HepG2 (cell line): ENCODE data around the gene TAGAP. TPM values are rescaled to one million over a fixed set of nuclear protein-coding genes. Genes with fewer than 3 reads are reported as not detected.

Experiments used
- ATAC-seq: fragments of 200-7000 bp; cut with Tn5 transposase; 3 replicates; pipeline ENCODE4 v1.9.1; 2020; ENCODE audit warnings: mild to moderate bottlenecking, moderate library complexity
- BruUV-seq: library from RNA; stranded (reverse); fragments of 400-500 nt; replicated peaks from 2 replicates; lab custom pipeline; 2021; lab: Mats Ljungman, UMichigan
- CTCF ChIA-PET: fragments of 300-600 bp; formaldehyde crosslinking; extraction: SDS; loops from one replicate; lab custom pipeline; 2021; ENCODE audit warnings: low total read pairs, inconsistent platforms, low intra/inter-chr PET ratio; lab: Yijun Ruan, JAX
- POLR2A ChIA-PET: fragments of 350-600 bp; sonication (Branson Sonifier 250); formaldehyde crosslinking; loops from one replicate; lab custom pipeline; 2020; ENCODE audit warnings: antibody characterized with exemption, inconsistent platforms; lab: Yijun Ruan, JAX
- DNase-seq: peaks from one replicate; pipeline ENCODE4 v3.0.0-alpha.2; 2015; ENCODE audit warnings: low spot score
- FAIRE-seq: peaks from 3 replicates; lab custom pipeline; 2011; peaks lifted over from hg19 to GRCh38; lab: Jason Lieb, UNC
- H2AFZ ChIP-seq: one replicate; pipeline ENCODE4 v1.6.1; 2011; ENCODE audit warnings: low read length, inconsistent platforms
- H3K27ac ChIP-seq: fragments of 300-600 bp; 3 replicates; pipeline ENCODE4 v1.8.0; 2011; ENCODE audit warnings: mixed run types, mild to moderate bottlenecking, mixed read lengths, low read length, inconsistent platforms; ENCODE audit not compliant: insufficient read depth; ENCODE audit errors: extremely low read length
- H3K27me3 ChIP-seq, 2 experiments: fragments of 200-600 bp in 1 of 2; 2 replicates in 1 of 2; 3 replicates in 1 of 2; pipeline versions ENCODE4 v1.6.0 to v1.8.0; 2011; ENCODE audit warnings: low read length in 2 of 2, mild to moderate bottlenecking in 2 of 2, moderate library complexity in 2 of 2, inconsistent platforms in 1 of 2; ENCODE audit not compliant: insufficient read depth in 2 of 2, control insufficient read depth in 1 of 2
- H3K36me3 ChIP-seq, 2 experiments: fragments of 200-600 bp in 1 of 2; replicated peaks in 1 of 2; 2 replicates in 1 of 2; 3 replicates in 1 of 2; pipeline versions ENCODE4 v1.5.1 to v1.8.0; 2011; ENCODE audit warnings: low read length in 2 of 2, inconsistent platforms in 1 of 2; ENCODE audit not compliant: insufficient read depth in 2 of 2, control insufficient read depth in 1 of 2
- H3K4me1 ChIP-seq: 2 replicates; pipeline ENCODE4 v1.5.1; 2012; ENCODE audit warnings: low read length, inconsistent platforms; ENCODE audit not compliant: insufficient read depth
- H3K4me2 ChIP-seq: 2 replicates; pipeline ENCODE4 v1.6.0; 2011; ENCODE audit warnings: low read depth, low read length, inconsistent platforms
- H3K4me3 ChIP-seq, 3 experiments: fragments of 200-600 bp in 1 of 3; sonication (generic), shearing (Covaris generic) in 1 of 3; replicated peaks in 1 of 3; 2 replicates each; pipeline ENCODE4 v1.5.1; 2011 to 2016; ENCODE audit warnings: low read length in 3 of 3, inconsistent platforms in 2 of 3, low read depth in 2 of 3, mild to moderate bottlenecking in 2 of 3, control low read depth in 1 of 3, mixed read lengths in 1 of 3; ENCODE audit not compliant: insufficient read depth in 1 of 3
- H3K79me2 ChIP-seq: one replicate; pipeline ENCODE4 v1.6.1; 2011; ENCODE audit warnings: low read length, inconsistent platforms; ENCODE audit not compliant: insufficient read depth
- H3K9ac ChIP-seq: 2 replicates; pipeline ENCODE4 v1.6.0; 2011; ENCODE audit warnings: mild to moderate bottlenecking, low read depth, low read length, inconsistent platforms; ENCODE audit not compliant: insufficient read depth
- H3K9me3 ChIP-seq: 2 replicates; pipeline ENCODE4 v1.5.1; 2012; ENCODE audit warnings: mild to moderate bottlenecking, low read length
- H4K20me1 ChIP-seq: 2 replicates; pipeline ENCODE4 v1.6.0; 2011; ENCODE audit warnings: inconsistent platforms, mild to moderate bottlenecking, low read length, moderate library complexity; ENCODE audit not compliant: insufficient read depth
- CBX5 ChIP-seq: sonication (generic); formaldehyde crosslinking; IDR thresholded peaks from 2 replicates; pipeline ENCODE4 v1.4.0; 2020; ENCODE audit warnings: missing genetic modification reagents, borderline replicate concordance
- CREM ChIP-seq, 2 experiments: sonication (generic) in 1 of 2; formaldehyde crosslinking in 1 of 2; IDR thresholded peaks; 2 replicates each; pipeline versions ENCODE4 v1.4.0 to v1.6.1; 2016 to 2020; ENCODE audit warnings: antibody characterized with exemption in 1 of 2, mild to moderate bottlenecking in 1 of 2, missing genetic modification reagents in 1 of 2
- GLMP ChIP-seq: sonication (generic); formaldehyde crosslinking; IDR thresholded peaks from 2 replicates; pipeline ENCODE4 v1.9.0; 2021; ENCODE audit warnings: missing genetic modification reagents, mild to moderate bottlenecking, borderline replicate concordance
- HDAC6 ChIP-seq: fragments of 200-600 bp; sonication (generic); IDR thresholded peaks from 2 replicates; pipeline ENCODE4 v1.7.0; 2017; ENCODE audit warnings: mild to moderate bottlenecking, antibody characterized with exemption, low read length, low read depth
- HIC2 ChIP-seq: sonication (generic); formaldehyde crosslinking; IDR thresholded peaks from 2 replicates; pipeline ENCODE4 v1.9.0; 2022; ENCODE audit warnings: low read depth, missing genetic modification reagents
- HNRNPLL ChIP-seq: fragments of 200-400 bp; formaldehyde crosslinking; IDR thresholded peaks from 2 replicates; pipeline ENCODE4 v1.6.1; 2017; ENCODE audit warnings: mild to moderate bottlenecking, low read depth, low read length; ENCODE audit not compliant: poor library complexity, severe bottlenecking
- PITX1 ChIP-seq: sonication (generic); formaldehyde crosslinking; IDR thresholded peaks from 2 replicates; pipeline ENCODE4 v1.5.1; 2020; ENCODE audit warnings: mild to moderate bottlenecking, missing genetic modification reagents
- RFXAP ChIP-seq: sonication (generic); formaldehyde crosslinking; IDR thresholded peaks from 2 replicates; pipeline ENCODE4 v1.4.0; 2020; ENCODE audit warnings: missing genetic modification reagents, borderline replicate concordance
- ZNF431 ChIP-seq: sonication (generic); formaldehyde crosslinking; IDR thresholded peaks from 2 replicates; pipeline ENCODE4 v1.9.0; 2022; ENCODE audit warnings: missing genetic modification reagents, low read depth, mild to moderate bottlenecking, borderline replicate concordance
- ZNF570 ChIP-seq: sonication (generic); formaldehyde crosslinking; IDR thresholded peaks from 2 replicates; pipeline ENCODE4 v1.4.0; 2020; ENCODE audit warnings: mild to moderate bottlenecking, missing genetic modification reagents, borderline replicate concordance
- ZNF790 ChIP-seq: sonication (generic); formaldehyde crosslinking; IDR thresholded peaks from 2 replicates; pipeline ENCODE4 v1.8.0; 2022; ENCODE audit warnings: missing genetic modification reagents, mild to moderate bottlenecking, borderline replicate concordance
- ZZZ3 ChIP-seq: sonication (generic); formaldehyde crosslinking; IDR thresholded peaks from 2 replicates; pipeline ENCODE4 v1.4.0; 2020; ENCODE audit warnings: missing genetic modification reagents, mild to moderate bottlenecking, borderline replicate concordance
- WGBS: methylation state at CpG from one replicate; pipeline ENCODE4 v1.1.6; 2017; ENCODE audit warnings: low lambda C conversion rate; 5-methylcytosine and 5-hydroxymethylcytosine counted together
- in situ Hi-C: cut with HindIII; loops from 2 replicates; pipeline ENCODE4 v1.10.0; 2017; ENCODE audit warnings: low pct_unique_long_range_greater_than_20kb; ENCODE audit not compliant: extremely low pct_ligation_motif_present
- intact Hi-C: fragments of 100-400 bp; cut with micrococcal nuclease; formaldehyde crosslinking; loops from one replicate; pipeline ENCODE4 v1.10.0; 2022; ENCODE audit not compliant: unreplicated experiment
- polyA plus RNA-seq, 8 experiments: library from polyadenylated mRNA; depleted of rRNA in 3 of 8; stranded (reverse) in 7 of 8; unstranded in 1 of 8; fragments of >200 nt; fragmentation: Illumina TruSeq in 4 of 8; extraction: Trizol in 4 of 8; gene quantifications; 2 replicates each; pipeline versions ENCODE4 v1.2.1 to v1.2.3, GENCODE V29; 2011 to 2016; ENCODE audit warnings: low read depth in 4 of 8, missing spikeins in 1 of 8, mixed read lengths in 1 of 8; ENCODE audit not compliant: insufficient read depth in 1 of 8
- total RNA-seq, 5 experiments: library from RNA; depleted of rRNA; stranded (reverse); fragments of >200 nt; fragmentation: Illumina TruSeq; extraction: Trizol; gene quantifications; 2 replicates each; pipeline ENCODE4 v1.2.3, GENCODE V29; 2016; ENCODE audit warnings: low read depth in 1 of 5

TAGAP gene
- total and polyA plus RNA-seq, 2 of the 13 experiments (the other 11 are each of a cell fraction or from before 2014, with no cell fraction given) = not detected

- no peak for FAIRE-seq
- no peaks in the 10 kb centered on the region for H3K9me3 ChIP-seq
- H3K4me3 ChIP-seq = no peak overlapping the region
- ATAC-seq = no peak
- H3K27me3 ChIP-seq = no peaks in the 10 kb centered on the region
- WGBS = 37% methylated on average over 5 of the region's 5 CpGs
- H4K20me1 ChIP-seq = no peaks in the 10 kb centered on the region
- H3K79me2 ChIP-seq = no peaks in the 10 kb centered on the region
- H3K4me1 ChIP-seq = peaks cover 18% of the 10 kb centered on the region
- no peak overlapping the region for H3K4me2 ChIP-seq
- BruUV-seq = no TSS peak
- in situ Hi-C loops = no loop called here
- TF ChIP-seq ZNF570 (CRISPR knock-in tag) (no peak), HIC2 (CRISPR knock-in tag) (no peak), RFXAP (CRISPR knock-in tag) (no peak), ZZZ3 (CRISPR knock-in tag) (no peak), ZNF790 (CRISPR knock-in tag) (no peak), ZNF431 (CRISPR knock-in tag) (no peak), CREM (IDR thresholded peaks at IDR 0.05) (no peak), CREM (CRISPR knock-in tag; IDR thresholded peaks at IDR 0.05) (no peak), CBX5 (no peak), PITX1 (CRISPR knock-in tag) (no peak), HNRNPLL (no peak), HDAC6 (no peak), GLMP (CRISPR knock-in tag) (no peak)
- no peak overlapping the region for H2AFZ ChIP-seq
- ChIA-PET POLR2A (no interaction called here), CTCF (no interaction called here)
- no peaks in the 10 kb centered on the region for H3K36me3 ChIP-seq
- H3K27ac ChIP-seq = no peak overlapping the region
- no peak for DNase-seq
- intact Hi-C loops = no loop called here
- no peak overlapping the region for H3K9ac ChIP-seq
Measured at GRCh38 chr6:159005436-159005835, 39.4 kb downstream of the TAGAP start.
